HepG2 (cell line): ENCODE results near the gene NSUN3. TPM values are rescaled to one million over a fixed set of nuclear protein-coding genes. Genes with fewer than 3 reads are reported as not detected.
A peak's percentile ranks its signal among the peaks of the same experiment; 100 is the strongest.

Source experiments
- AFF4 ChIP-seq: sonication (generic); formaldehyde crosslinking; IDR thresholded peaks from 2 replicates; pipeline ENCODE4 v1.4.0; 2020; ENCODE audit warnings: missing genetic modification reagents
- ATF4 ChIP-seq, 2 experiments: fragments of 450-650 bp in 1 of 2; sonication (generic) in 1 of 2; formaldehyde crosslinking; IDR thresholded peaks; 2 replicates each; pipeline versions ENCODE4 v1.5.0 to v1.8.0; 2020 to 2022; ENCODE audit warnings: mild to moderate bottlenecking in 1 of 2, missing genetic modification reagents in 1 of 2
- BCLAF1 ChIP-seq: fragments of 450-650 bp; IDR thresholded peaks from 2 replicates; pipeline ENCODE4 v1.6.1; 2017; ENCODE audit warnings: mild to moderate bottlenecking
- FOXA3 ChIP-seq: IDR thresholded peaks from 2 replicates; pipeline ENCODE4 v1.6.1; 2016; ENCODE audit warnings: missing genetic modification reagents, missing compliant biosample characterization
- IRF9 ChIP-seq: sonication (generic); formaldehyde crosslinking; IDR thresholded peaks from 2 replicates; pipeline ENCODE4 v1.8.0; 2022; ENCODE audit warnings: missing genetic modification reagents, mild to moderate bottlenecking, borderline replicate concordance
- NBN ChIP-seq: fragments of 450-650 bp; conservative IDR thresholded peaks from 2 replicates; pipeline ENCODE4 v1.6.1; 2017
- PITX1 ChIP-seq: sonication (generic); formaldehyde crosslinking; IDR thresholded peaks from 2 replicates; pipeline ENCODE4 v1.5.1; 2020; ENCODE audit warnings: mild to moderate bottlenecking, missing genetic modification reagents
- RXRB ChIP-seq: IDR thresholded peaks from 2 replicates; pipeline ENCODE4 v1.6.1; 2016; ENCODE audit warnings: borderline replicate concordance, missing genetic modification reagents, missing compliant biosample characterization
- ZFP36L2 ChIP-seq: sonication (generic); formaldehyde crosslinking; IDR thresholded peaks from 2 replicates; pipeline ENCODE4 v1.4.0; 2020; ENCODE audit warnings: missing genetic modification reagents
- ZFP41 ChIP-seq: sonication (generic); formaldehyde crosslinking; IDR thresholded peaks from 2 replicates; pipeline ENCODE4 v1.4.0; 2020; ENCODE audit warnings: mild to moderate bottlenecking, missing genetic modification reagents, borderline replicate concordance
- ZNF138 ChIP-seq: sonication (generic); formaldehyde crosslinking; IDR thresholded peaks from 2 replicates; pipeline ENCODE4 v1.5.0; 2020; ENCODE audit warnings: mild to moderate bottlenecking, low read depth, missing genetic modification reagents
- ZNF580 ChIP-seq: IDR thresholded peaks from 2 replicates; pipeline ENCODE4 v1.6.1; 2016; ENCODE audit warnings: low read depth, borderline replicate concordance
- ZNF589 ChIP-seq: sonication (generic); formaldehyde crosslinking; conservative IDR thresholded peaks from 2 replicates; pipeline ENCODE4 v1.8.0; 2022; ENCODE audit warnings: mild to moderate bottlenecking, moderate library complexity, missing genetic modification reagents
- ZNF747 ChIP-seq: sonication (generic); formaldehyde crosslinking; IDR thresholded peaks from 2 replicates; pipeline ENCODE4 v1.8.1; 2023; ENCODE audit warnings: missing genetic modification reagents, mild to moderate bottlenecking, borderline replicate concordance
- ZNF788 ChIP-seq: sonication (generic); formaldehyde crosslinking; IDR thresholded peaks from 2 replicates; pipeline ENCODE4 v1.5.0; 2020; ENCODE audit warnings: mild to moderate bottlenecking, missing genetic modification reagents, borderline replicate concordance
- ZNF800 ChIP-seq: sonication (generic); formaldehyde crosslinking; IDR thresholded peaks from 2 replicates; pipeline ENCODE4 v1.4.0; 2020; ENCODE audit warnings: missing genetic modification reagents
- ZNF816 ChIP-seq: sonication (generic); formaldehyde crosslinking; IDR thresholded peaks from 2 replicates; pipeline ENCODE4 v1.8.0; 2022; ENCODE audit warnings: missing genetic modification reagents, mild to moderate bottlenecking, borderline replicate concordance
- polyA plus RNA-seq, 8 experiments: library from polyadenylated mRNA; depleted of rRNA in 3 of 8; stranded (reverse) in 7 of 8; unstranded in 1 of 8; fragments of >200 nt; fragmentation: Illumina TruSeq in 4 of 8; extraction: Trizol in 4 of 8; gene quantifications; 2 replicates each; pipeline versions ENCODE4 v1.2.1 to v1.2.3, GENCODE V29; 2011 to 2016; ENCODE audit warnings: low read depth in 4 of 8, missing spikeins in 1 of 8, mixed read lengths in 1 of 8; ENCODE audit not compliant: insufficient read depth in 1 of 8
- total RNA-seq, 5 experiments: library from RNA; depleted of rRNA; stranded (reverse); fragments of >200 nt; fragmentation: Illumina TruSeq; extraction: Trizol; gene quantifications; 2 replicates each; pipeline ENCODE4 v1.2.3, GENCODE V29; 2016; ENCODE audit warnings: low read depth in 1 of 5

The NSUN3 gene
- total and polyA plus RNA-seq, 2 of the 13 experiments (the other 11 are each of a cell fraction or from before 2014, with no cell fraction given): 3.2 to 10.6 TPM

GRCh38 chr3:94062513-94063404 lies at the start of gene NSUN3, which contains the start of gene DHFR2 (continued):
- TF ChIP-seq AFF4 (CRISPR knock-in tag): no peak
- no peak for TF ChIP-seq ZNF816 (CRISPR knock-in tag)
- TF ChIP-seq BCLAF1: no peak
- TF ChIP-seq ZNF788 (CRISPR knock-in tag): peak; percentile 69; the same call in 1 of the 2 replicates
- TF ChIP-seq RXRB (CRISPR knock-in tag): peak; percentile 18; the same call in 1 of the 2 replicates
- TF ChIP-seq FOXA3: peak; percentile 29; the same call in 1 of the 2 replicates
- TF ChIP-seq ZNF589 (CRISPR knock-in tag): no peak
- no peak for TF ChIP-seq NBN
- TF ChIP-seq ZNF747 (CRISPR knock-in tag): no peak
- no peak for TF ChIP-seq ZNF138 (CRISPR knock-in tag)
- TF ChIP-seq PITX1 (CRISPR knock-in tag): peak; percentile 86
- 0 out of 2 replicates have a peak, but pooled peaks have one; percentile 71 for TF ChIP-seq IRF9
- TF ChIP-seq ZNF580: no peak; the same call in 1 of the 2 replicates
- no peak for TF ChIP-seq ZFP41 (CRISPR knock-in tag)
- TF ChIP-seq ZFP36L2 (CRISPR knock-in tag): no peak
- TF ChIP-seq ATF4 (CRISPR knock-in tag; IDR thresholded peaks at IDR 0.05): no peak
- TF ChIP-seq ZNF800 (CRISPR knock-in tag): no peak
